ENCODE results near the gene GET3. TPM values are rescaled to one million over a fixed set of nuclear protein-coding genes. Genes with fewer than 3 reads are reported as not detected.

Gene GET3
- total and polyA plus RNA-seq, 2 of the 13 experiments (the other 11 are each of a cell fraction or from before 2014, with no cell fraction given): 57.7 to 59.4 TPM

DNA sequence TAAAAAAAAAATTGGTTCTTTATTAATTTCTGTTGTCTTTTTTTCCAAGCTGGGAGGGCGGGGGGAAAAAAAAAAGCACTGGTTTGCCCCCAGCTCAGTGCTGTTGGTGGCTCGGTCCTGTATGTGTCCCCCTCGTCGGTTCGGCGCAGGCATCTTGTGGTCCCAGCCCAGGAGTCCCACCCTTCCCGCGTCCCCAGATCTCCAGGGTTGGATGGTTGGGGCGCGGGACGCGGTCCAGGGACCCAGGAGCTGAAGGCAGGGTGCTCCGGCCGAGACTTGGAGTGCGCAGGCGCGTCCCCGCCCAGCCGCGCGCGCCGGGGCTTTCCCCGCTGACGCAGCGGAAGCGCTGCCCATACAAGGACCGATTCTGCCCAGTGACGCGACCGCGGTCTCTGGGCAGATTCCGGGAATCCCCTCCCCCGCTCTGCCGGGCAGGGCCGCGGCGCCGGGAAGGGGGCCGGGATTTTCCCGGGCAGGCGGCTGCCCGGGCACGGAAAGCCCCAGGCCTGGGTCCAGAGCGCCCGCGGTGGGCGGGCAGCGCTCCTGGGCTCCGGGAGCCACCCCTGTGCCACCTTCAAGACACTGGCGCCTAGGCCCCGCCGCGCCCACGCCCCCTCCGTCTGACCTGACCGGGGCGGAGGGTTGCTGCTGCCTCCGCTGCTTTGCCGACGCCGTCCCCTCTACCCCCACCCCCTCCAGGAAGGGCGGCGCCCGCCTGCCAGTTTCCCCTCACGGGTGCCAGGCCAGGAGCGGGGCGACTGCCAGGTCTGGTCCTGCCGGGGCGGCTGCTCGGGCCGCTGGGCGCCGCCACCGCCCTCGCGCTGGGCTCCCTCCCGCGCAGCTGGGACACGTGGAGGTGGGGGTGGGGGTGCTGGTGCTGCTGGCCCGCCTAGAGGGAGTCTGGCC, 56.2 kb downstream of the GET3 start (continued):
- peak; percentile 72 for TF ChIP-seq FOSL2 (CRISPR knock-in tag; IDR thresholded peaks at IDR 0.05)
- peak; percentile 31; the same call in 1 of the 2 replicates for TF ChIP-seq GLI4 (CRISPR knock-in tag; IDR thresholded peaks at IDR 0.05; ENCODE audit: borderline replicate concordance)
- TF ChIP-seq BHLHE40 (IDR thresholded peaks at IDR 0.05; ENCODE audit: low read length): peak; percentile 26; the same call in 1 of the 2 replicates
- TF ChIP-seq, protein P1, sequence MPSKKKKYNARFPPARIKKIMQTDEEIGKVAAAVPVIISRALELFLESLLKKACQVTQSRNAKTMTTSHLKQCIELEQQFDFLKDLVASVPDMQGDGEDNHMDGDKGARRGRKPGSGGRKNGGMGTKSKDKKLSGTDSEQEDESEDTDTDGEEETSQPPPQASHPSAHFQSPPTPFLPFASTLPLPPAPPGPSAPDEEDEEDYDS (CRISPR knock-in tag; IDR thresholded peaks at IDR 0.05): peak; percentile 53; the same call in 1 of the 2 replicates
- TF ChIP-seq NCOA5 (CRISPR knock-in tag; IDR thresholded peaks at IDR 0.05): no peak
- TF ChIP-seq ZNF709 (CRISPR knock-in tag; IDR thresholded peaks at IDR 0.05): 0 out of 2 replicates have a peak, but pooled peaks have one; percentile 66
- TF ChIP-seq ATF1 (CRISPR knock-in tag; IDR thresholded peaks at IDR 0.05): peak; percentile 80
- TF ChIP-seq ZNF24 (IDR thresholded peaks at IDR 0.05): no peak
- TF ChIP-seq ZNF253 (CRISPR knock-in tag; IDR thresholded peaks at IDR 0.05; ENCODE audit: borderline replicate concordance): no peak
- TF ChIP-seq, protein P2, sequence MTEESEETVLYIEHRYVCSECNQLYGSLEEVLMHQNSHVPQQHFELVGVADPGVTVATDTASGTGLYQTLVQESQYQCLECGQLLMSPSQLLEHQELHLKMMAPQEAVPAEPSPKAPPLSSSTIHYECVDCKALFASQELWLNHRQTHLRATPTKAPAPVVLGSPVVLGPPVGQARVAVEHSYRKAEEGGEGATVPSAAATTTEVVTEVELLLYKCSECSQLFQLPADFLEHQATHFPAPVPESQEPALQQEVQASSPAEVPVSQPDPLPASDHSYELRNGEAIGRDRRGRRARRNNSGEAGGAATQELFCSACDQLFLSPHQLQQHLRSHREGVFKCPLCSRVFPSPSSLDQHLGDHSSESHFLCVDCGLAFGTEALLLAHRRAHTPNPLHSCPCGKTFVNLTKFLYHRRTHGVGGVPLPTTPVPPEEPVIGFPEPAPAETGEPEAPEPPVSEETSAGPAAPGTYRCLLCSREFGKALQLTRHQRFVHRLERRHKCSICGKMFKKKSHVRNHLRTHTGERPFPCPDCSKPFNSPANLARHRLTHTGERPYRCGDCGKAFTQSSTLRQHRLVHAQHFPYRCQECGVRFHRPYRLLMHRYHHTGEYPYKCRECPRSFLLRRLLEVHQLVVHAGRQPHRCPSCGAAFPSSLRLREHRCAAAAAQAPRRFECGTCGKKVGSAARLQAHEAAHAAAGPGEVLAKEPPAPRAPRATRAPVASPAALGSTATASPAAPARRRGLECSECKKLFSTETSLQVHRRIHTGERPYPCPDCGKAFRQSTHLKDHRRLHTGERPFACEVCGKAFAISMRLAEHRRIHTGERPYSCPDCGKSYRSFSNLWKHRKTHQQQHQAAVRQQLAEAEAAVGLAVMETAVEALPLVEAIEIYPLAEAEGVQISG (CRISPR knock-in tag; IDR thresholded peaks at IDR 0.05): peak; percentile 66
- TF ChIP-seq CENPT (CRISPR knock-in tag; IDR thresholded peaks at IDR 0.05; ENCODE audit: low read depth): no peak
- TF ChIP-seq ZSCAN20 (CRISPR knock-in tag; IDR thresholded peaks at IDR 0.05; ENCODE audit: borderline replicate concordance): peak; percentile 63; the same call in 1 of the 2 replicates
- TF ChIP-seq, protein P3, sequence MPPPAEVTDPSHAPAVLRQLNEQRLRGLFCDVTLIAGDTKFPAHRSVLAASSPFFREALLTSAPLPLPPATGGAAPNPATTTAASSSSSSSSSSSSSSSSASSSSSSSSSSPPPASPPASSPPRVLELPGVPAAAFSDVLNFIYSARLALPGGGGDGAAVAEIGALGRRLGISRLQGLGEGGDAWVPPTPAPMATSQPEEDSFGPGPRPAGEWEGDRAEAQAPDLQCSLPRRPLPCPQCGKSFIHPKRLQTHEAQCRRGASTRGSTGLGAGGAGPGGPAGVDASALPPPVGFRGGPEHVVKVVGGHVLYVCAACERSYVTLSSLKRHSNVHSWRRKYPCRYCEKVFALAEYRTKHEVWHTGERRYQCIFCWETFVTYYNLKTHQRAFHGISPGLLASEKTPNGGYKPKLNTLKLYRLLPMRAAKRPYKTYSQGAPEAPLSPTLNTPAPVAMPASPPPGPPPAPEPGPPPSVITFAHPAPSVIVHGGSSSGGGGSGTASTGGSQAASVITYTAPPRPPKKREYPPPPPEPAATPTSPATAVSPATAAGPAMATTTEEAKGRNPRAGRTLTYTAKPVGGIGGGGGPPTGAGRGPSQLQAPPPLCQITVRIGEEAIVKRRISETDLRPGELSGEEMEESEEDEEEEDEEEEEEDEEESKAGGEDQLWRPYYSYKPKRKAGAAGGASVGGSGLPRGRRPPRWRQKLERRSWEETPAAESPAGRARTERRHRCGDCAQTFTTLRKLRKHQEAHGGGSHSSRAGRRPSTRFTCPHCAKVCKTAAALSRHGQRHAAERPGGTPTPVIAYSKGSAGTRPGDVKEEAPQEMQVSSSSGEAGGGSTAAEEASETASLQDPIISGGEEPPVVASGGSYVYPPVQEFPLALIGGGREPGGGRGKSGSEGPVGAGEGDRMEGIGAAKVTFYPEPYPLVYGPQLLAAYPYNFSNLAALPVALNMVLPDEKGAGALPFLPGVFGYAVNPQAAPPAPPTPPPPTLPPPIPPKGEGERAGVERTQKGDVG (CRISPR knock-in tag; IDR thresholded peaks at IDR 0.05; ENCODE audit: borderline replicate concordance): no peak
- TF ChIP-seq TBP (CRISPR knock-in tag; IDR thresholded peaks at IDR 0.05): no peak
- TF ChIP-seq FOXA3 (CRISPR knock-in tag; IDR thresholded peaks at IDR 0.05): peak; percentile 23; the same call in 1 of the 2 replicates
- no peak for TF ChIP-seq ZFP62 (CRISPR knock-in tag; IDR thresholded peaks at IDR 0.05)
- peak; percentile 32; the same call in 1 of the 2 replicates for TF ChIP-seq ZNF44 (CRISPR knock-in tag; IDR thresholded peaks at IDR 0.05)
- TF ChIP-seq TGIF2 (CRISPR knock-in tag; IDR thresholded peaks at IDR 0.05): peak; percentile 82
- no peak for TF ChIP-seq HDAC6 (IDR thresholded peaks at IDR 0.05; ENCODE audit: low read depth, low read length)
- TF ChIP-seq SP2 (CRISPR knock-in tag; IDR thresholded peaks at IDR 0.05): no peak
- no peak for TF ChIP-seq ZNF782 (CRISPR knock-in tag; IDR thresholded peaks at IDR 0.05; ENCODE audit: borderline replicate concordance)
- TF ChIP-seq MBNL3 (CRISPR knock-in tag; conservative IDR thresholded peaks at IDR 0.05): no peak
- TF ChIP-seq, protein P4, sequence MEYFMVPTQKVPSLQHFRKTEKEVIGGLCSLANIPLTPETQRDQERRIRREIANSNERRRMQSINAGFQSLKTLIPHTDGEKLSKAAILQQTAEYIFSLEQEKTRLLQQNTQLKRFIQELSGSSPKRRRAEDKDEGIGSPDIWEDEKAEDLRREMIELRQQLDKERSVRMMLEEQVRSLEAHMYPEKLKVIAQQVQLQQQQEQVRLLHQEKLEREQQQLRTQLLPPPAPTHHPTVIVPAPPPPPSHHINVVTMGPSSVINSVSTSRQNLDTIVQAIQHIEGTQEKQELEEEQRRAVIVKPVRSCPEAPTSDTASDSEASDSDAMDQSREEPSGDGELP (IDR thresholded peaks at IDR 0.05; ENCODE audit: borderline replicate concordance, low read depth): no peak; the same call in 1 of the 2 replicates

Measured in HepG2 (cell line).